ENCODE data around the gene MGAT1.

GRCh38 chr5:180742727-180743126 lies 59.9 kb downstream of the MGAT1 start:
- TF ChIP-seq CTCF (IDR thresholded peaks at IDR 0.05) (no peak), POLR2A (IDR thresholded peaks at IDR 0.05) (no peak)
